GM19452 (cell line): ENCODE measurements around the gene ELAVL4.
"Not testable (repeated sequence)": the region's sequence is repeated elsewhere in the genome, so short reads cannot be mapped to it uniquely, and the experiment has no call there.

Source experiments
- ATAC-seq: cut with Tn5 transposase; IDR thresholded peaks from one replicate; pipeline ENCODE4 v1.9.1; 2021; ENCODE audit not compliant: unreplicated experiment

ELAVL4 gene

GRCh38 chr1:50123071-50123470, 14.4 kb downstream of the ELAVL4 start:
- no peak for ATAC-seq

- no peak for ATAC-seq
Measured at GRCh38 chr1:50126927-50127715, 18.4 kb downstream of the ELAVL4 start.

GRCh38 chr1:50129201-50129600, 20.5 kb downstream of the ELAVL4 start:
- no peak for ATAC-seq

- no peak for ATAC-seq
Measured at GRCh38 chr1:50132347-50132894, 23.7 kb downstream of the ELAVL4 start.

GRCh38 chr1:50135716-50136115, 27.0 kb downstream of the ELAVL4 start:
- ATAC-seq, result no peak

GRCh38 chr1:50139339-50140181, 30.8 kb downstream of the ELAVL4 start:
- no peak for ATAC-seq

GRCh38 chr1:50140182-50140447, 31.4 kb downstream of the ELAVL4 start:
- no peak for ATAC-seq

- ATAC-seq, result no peak
Measured at GRCh38 chr1:50147191-50147850, 38.6 kb downstream of the ELAVL4 start.

- no peak for ATAC-seq
Measured at GRCh38 chr1:50148142-50148923, 39.6 kb downstream of the ELAVL4 start.

GRCh38 chr1:50152236-50152635, 43.5 kb downstream of the ELAVL4 start:
- ATAC-seq, result no peak

GRCh38 chr1:50155541-50155940, 46.8 kb downstream of the ELAVL4 start:
- ATAC-seq, result no peak

- ATAC-seq, result no peak
Measured at GRCh38 chr1:50156241-50157010, 47.7 kb downstream of the ELAVL4 start.

- no peak for ATAC-seq
Measured at GRCh38 chr1:50157306-50157941, 48.7 kb downstream of the ELAVL4 start.

- no peak for ATAC-seq
Measured at GRCh38 chr1:50158421-50158820, 49.7 kb downstream of the ELAVL4 start.

GRCh38 chr1:50163680-50164079, 55.0 kb downstream of the ELAVL4 start:
- no peak for ATAC-seq

- not testable (repeated sequence) for ATAC-seq
Measured at GRCh38 chr1:50166351-50166750, 57.6 kb downstream of the ELAVL4 start.

GRCh38 chr1:50172299-50172698, 63.6 kb downstream of the ELAVL4 start:
- ATAC-seq, result no peak

- no peak for ATAC-seq
Measured at GRCh38 chr1:50174101-50174500, 65.4 kb downstream of the ELAVL4 start.
